IPS-18c (cell line): Measurements from ENCODE around the gene HDAC4.

Experiments used
- H3K4me3 ChIP-seq: 2 replicates; pipeline ENCODE4 v1.7.0; 2013; ENCODE audit warnings: low read depth, mild to moderate bottlenecking, low read length, moderate library complexity; ENCODE audit not compliant: insufficient read depth
- H3K9me3 ChIP-seq: one replicate; pipeline ENCODE4 v1.6.1; 2013; ENCODE audit warnings: mild to moderate bottlenecking, low read length, moderate library complexity; ENCODE audit not compliant: control insufficient read depth, insufficient read depth

Gene HDAC4

DNA sequence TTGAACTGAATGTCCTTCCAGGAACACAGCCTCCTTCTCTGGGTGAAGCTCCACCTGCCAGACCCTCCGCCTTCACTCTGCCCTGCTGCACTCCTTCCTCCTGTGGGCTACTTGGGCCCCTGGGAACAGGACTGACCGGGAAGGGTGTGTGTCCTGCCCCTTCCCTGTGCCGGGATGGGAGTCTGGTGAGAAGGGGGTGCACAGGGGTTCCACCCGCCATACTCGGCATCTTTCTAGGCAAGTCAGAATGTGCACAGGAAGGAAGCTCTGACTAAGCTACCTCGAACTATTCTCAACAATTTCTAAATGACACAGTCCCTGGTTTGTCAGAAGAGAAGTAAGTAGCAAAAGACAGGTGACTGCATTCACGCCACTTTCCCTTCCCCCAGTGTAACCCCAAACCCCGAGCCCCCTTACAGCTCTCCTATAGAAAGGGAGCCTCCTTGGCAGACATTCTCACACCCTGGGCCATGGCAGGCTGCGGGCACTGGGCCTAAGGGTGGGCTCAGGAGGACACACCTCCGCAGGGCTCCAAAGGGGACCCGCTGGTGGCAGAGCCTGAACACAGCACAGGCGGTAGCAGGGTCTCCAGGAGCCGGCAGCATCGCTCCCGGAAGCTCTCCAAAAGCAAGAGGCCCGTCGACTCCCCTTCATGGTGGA is 184.1 kb downstream of the HDAC4 start:
- H3K9me3 ChIP-seq: no peaks in the 10 kb centered on the region
- no peak overlapping the region for H3K4me3 ChIP-seq

DNA sequence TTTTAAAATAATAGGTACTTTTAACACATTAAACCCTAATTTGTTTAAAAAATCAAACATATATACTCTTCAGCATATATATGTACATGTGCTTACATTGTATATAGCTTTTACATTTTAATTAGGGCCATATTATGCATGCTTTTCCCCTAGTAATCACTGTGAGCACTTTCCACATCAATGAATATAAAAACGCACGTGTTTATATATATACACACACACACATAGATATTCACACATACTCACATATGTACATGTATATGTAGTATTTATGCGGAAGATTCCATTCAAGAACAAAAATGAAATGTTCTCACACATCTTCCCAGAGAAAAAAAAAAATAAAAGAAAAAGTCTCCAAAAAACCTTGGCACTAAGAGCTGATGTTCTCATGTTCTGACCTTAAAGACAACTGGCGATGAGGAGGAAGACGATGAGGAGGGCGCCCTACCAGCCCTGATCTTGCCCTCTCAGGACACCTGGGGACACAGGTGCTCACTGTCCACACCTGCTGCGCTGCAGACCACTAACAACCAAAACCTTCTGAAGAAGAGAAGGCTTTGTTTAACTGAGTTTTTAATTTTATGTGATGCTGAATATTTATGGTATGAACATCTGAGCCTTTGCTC is 184.7 kb downstream of the HDAC4 start:
- H3K4me3 ChIP-seq: no peak overlapping the region
- no peaks in the 10 kb centered on the region for H3K9me3 ChIP-seq

DNA sequence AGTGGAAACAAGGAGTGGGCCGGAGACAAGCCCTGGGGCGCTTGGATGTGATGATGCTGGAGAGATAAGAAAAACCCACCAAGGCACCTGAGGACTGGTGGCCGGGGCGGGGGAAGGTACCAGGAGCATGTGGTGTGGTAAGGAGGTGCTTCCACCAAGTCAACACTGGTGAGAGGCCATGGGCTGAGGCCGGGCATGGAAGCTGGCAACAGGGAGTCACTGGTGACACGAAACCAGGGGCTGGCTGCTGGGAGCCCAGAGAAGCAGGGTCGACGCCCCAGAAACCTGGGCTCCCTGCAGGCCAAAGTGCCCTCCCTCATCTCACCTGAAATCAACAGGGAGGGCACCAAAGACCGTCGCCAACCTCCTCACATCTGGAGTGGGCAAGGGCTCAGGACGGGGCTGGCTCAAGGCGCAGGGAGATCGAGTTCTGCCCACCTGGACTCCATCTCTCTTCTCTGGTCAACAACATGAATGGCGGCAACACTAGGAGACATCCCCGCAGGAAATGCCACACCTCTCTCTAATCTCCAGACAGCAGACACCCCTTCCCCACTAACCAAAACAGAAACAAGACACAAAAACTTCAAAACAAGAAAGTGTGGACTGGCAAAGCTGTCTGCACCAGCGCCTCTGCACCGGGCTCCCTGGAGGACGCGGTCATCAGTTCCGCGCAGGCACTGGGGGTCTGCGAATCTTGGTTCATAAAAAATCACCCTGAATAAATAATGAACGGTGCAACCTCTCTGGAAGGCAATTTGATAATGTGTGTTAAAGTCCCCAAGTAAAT is 185.5 kb downstream of the HDAC4 start:
- H3K4me3 ChIP-seq: no peak overlapping the region

DNA sequence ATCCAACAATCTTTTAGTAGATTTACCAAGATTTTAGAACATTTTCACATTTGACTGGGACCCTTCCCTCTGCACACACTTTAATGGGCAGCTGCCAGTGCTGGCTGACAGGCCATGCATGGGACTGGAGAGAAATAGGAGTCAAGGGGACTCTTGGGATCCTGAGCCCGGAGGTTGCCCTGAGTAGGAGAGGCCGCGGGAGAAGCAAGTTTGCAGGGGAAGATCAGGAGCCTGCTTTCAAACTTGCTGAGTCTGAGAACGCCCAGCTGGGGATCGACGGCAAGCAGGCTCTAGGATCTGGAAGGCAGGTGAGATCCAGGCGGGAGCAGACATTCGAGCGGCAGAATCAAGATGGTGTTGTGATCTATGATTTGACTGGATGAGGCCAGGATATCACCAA is 186.1 kb downstream of the HDAC4 start:
- Histone ChIP-seq H3K9me3 (no peaks in the 10 kb centered on the region), H3K4me3 (no peak overlapping the region)

More for the DNA sequence above, 185.5 kb downstream of the HDAC4 start:
- H3K9me3 ChIP-seq: no peaks in the 10 kb centered on the region

DNA sequence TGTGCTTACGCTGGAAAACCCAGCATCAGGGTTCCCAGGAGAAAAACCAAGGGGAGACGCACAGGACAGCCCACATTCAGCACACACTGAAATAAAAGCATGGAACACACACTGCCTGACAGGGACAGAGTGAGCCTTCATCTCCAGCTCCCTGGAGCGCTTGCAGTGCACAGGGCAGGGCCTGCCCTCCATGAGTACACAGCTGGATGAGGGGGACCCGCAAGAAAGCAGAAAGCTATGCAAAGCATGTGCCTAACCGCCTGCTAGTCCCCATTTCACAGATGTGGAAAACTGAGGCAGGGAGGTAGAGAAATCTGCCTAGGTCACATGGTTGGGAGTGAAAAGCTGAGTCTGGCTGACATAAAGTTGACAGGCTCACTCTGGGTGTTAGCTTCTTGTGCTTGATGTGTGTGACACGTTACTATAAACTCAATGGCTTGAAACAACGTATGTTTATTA is 187.1 kb downstream of the HDAC4 start:
- Histone ChIP-seq H3K4me3 (no peak overlapping the region), H3K9me3 (no peaks in the 10 kb centered on the region)

DNA sequence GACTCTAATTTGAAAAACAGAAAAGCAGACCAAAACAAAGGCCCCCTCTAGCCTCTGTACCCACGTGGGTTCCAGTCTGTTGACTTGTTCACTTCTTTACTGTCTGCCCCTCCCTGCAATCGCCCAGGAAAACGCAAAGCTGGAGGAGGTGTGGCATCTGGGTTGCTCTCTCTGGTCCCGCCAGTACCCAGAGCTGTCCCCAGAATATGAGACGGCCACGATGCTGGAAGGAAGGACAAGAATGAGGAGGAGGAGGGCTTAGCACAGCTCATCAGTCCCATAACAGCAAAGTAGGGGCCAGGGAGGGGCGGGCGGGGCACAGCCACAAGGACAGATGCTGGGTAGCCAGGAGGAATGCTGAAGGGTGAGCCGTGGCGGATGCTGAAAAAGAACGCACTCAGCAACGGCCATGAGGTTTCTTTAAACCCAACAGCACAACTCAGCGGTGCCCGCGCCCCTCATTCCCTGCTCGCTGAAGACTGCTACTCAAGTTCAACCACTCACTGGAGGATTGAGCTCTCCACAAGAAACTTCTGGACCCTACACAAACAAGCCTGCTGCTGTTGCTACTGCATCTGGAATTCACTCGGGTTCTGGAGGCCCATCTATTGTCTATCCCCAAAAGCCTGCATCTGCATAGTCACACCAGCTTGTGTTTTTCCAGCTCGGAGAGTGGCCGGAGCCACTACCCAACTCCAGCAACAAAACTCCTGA is 187.7 kb downstream of the HDAC4 start:
- no peak overlapping the region for H3K4me3 ChIP-seq
- no peaks in the 10 kb centered on the region for H3K9me3 ChIP-seq

DNA sequence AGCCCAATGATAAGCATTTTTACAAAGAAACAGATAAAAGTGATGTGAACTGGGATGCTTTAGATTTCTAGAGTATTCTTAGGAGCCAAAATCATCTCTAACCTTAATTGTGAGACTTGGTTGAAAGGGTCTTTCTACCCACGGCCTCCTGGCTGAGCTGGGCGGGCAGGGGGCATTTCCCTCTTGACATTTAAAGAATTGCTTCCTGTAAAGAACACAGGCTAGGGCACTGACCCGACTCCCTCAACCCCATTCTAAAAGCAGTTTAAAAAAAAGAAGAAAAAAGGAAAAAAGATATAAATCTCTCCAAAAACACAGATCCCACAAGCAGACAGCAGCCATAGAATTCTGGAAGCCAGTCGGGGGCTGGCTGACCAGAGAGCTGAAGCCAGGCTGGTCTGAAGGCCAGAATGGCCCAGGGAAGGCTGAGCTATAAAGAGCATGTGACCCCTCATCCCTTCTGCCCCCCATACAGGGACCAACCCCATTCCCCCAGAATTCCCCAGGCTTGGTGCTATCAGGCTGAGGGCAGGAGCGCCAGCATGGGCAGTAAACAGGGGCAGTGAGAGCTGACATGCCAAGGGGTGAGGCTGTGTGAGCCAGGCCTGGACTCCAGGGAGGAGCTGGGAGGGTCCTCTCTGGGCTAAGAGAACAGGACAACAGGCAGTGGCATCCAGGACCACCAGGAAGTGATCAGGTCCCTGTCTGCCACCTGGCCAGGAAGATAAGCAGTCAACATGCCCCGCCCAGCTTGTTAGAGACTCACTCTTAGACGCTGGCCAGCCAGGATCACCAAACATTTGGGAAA is 188.5 kb downstream of the HDAC4 start:
- no peak overlapping the region for H3K4me3 ChIP-seq
- H3K9me3 ChIP-seq: no peaks in the 10 kb centered on the region

DNA sequence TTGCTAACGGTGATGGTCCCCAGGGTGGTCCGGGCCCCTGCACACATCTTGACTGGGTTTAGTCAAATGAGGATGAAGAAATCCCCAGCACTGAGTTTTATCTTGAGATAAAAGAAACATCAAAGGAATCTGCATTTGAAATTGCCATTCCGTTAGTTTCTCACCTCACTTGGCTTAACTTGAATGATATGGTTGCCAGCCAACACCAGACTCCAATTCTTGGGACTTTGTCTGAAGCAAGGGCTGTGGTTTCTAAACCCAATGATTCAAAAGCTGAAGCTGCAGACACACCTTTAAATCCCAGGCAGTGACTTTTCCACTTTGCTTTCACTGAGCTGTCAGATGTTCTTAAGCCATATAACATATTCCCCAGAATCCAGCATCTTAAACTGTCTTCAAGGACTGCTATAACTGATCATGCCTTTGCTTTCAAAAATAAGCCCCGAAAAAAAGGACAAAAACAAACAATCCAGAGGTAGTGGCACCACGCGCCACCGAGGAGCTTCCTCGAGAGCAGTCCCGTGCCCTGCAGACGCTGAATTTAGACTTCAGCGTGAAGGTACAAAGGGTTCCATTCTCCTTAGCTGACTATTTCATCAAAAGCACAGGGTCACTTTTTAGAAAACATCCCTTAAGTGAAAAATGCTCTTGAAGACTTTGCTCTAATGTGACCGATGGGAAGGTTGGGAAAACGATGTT is 189.3 kb downstream of the HDAC4 start:
- Histone ChIP-seq H3K9me3 (no peaks in the 10 kb centered on the region), H3K4me3 (no peak overlapping the region)

DNA sequence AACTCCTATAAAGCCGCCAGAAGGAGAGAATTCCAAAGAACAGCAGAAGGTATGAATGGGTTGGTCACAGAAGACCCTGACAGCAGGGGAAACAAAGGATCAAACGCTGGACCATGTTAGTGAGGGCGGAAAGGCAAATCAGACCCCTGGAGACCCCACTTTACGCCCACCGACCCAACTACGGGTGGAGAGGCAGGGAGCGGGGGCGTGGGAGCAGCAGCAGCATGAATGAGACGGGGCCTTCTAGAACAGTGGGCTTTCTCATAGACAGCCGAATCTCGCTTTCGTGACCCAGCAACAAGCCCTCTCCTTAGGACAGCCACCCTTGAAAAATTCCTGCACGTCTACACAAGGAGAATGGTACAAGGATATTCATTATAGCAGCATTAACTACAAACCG is 191.0 kb downstream of the HDAC4 start:
- no peak overlapping the region for H3K4me3 ChIP-seq
- H3K9me3 ChIP-seq: no peaks in the 10 kb centered on the region

DNA sequence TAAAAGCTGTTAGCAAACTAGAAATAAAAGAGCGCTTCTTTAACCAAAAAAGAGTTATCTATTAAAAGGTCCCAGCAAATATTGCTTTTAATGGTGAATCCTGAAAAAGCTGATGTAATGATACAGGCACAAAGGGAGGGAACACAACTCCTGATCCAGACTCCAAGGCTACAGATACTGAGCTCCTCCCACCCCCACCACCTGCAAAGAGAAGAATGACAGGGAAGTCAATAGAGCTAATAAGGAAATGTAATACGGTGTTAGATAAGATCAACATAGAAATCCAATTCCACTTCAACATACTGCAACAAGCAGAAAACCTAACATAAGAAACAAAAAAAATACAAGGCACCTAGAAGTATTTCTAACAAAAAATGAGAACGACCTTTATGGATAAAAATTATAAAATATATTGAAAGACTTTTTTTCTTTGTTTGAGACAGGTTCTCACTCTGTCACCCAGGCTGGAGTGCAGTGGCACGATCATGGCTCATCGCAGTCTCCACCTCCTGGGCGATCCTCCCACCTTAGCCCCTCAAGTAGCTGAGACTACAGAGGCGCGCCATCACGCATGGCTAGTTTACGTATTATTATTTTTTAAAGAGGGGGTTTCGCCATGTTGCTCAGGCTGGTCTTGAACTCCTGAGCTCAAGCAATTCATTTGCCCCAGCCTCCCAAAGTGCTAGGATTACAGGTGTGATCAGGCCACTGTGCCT is 192.2 kb downstream of the HDAC4 start:
- no peak overlapping the region for H3K4me3 ChIP-seq
- no peaks in the 10 kb centered on the region for H3K9me3 ChIP-seq

DNA sequence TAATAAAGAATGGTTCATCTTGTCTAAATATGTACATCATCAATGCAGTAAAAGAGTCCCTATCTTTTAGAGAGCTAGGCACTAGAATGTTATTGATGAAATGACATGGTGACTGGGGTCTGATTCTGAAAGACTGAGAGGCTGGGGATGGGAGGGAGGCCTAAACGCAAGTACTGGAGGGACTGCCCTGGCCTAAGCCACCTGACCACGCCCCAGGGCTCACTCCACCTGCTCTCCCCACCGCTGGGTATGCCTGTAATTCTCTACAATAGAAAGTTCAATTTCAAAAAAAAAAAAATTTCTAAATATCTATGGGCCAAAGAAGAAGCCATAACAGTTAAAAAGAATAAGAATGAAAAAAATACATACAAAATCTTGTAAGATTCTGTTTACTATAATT is 194.0 kb downstream of the HDAC4 start:
- no peaks in the 10 kb centered on the region for H3K9me3 ChIP-seq
- H3K4me3 ChIP-seq: no peak overlapping the region

DNA sequence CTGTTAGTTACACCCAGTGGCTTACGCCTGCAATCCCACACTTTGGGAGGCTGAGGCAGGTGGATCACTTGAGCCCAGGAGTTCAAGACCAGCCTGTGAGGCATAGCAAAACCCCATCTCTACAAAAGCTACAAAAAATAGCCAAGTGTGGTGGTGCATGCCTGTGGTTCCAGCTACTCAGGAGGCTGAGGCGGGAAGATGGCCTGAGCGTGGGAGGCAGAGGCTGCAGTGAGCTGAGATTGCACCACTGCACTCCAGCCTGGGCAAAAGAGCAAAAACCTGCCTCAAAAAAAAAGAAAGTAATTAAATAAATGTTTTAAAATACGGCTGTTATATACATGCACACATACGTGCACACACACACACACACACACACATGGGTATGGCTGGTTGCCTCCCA is 194.8 kb downstream of the HDAC4 start:
- Histone ChIP-seq H3K9me3 (no peaks in the 10 kb centered on the region), H3K4me3 (no peak overlapping the region)

DNA sequence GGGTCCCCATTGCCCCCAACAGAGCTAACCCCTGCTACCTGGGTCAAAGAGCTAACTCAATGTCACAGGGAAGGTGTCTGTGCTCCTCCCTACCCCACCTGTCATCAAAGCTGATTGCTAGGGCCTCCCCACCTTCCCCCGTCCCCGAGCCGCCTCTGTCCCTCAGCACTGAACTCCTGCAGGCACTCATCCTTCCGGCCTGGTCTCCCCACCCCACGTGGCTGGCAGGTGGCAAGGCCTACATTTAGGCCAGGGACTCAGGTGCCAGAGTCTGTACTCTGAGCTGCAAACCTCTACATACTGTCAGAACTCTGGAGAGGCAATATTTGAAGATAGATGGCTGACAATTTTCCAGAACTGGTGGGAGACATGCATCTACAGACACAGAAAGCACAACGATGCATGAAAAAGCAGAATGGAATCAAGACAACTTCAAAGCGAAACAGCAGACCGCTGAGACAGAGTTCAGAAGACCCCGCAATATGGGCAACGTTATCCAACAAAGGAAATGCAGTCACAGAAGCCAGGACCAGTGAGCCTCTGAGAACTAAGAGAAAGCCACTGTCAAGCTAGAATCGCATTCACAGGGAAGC is 195.8 kb downstream of the HDAC4 start:
- Histone ChIP-seq H3K4me3 (no peak overlapping the region), H3K9me3 (no peaks in the 10 kb centered on the region)

DNA sequence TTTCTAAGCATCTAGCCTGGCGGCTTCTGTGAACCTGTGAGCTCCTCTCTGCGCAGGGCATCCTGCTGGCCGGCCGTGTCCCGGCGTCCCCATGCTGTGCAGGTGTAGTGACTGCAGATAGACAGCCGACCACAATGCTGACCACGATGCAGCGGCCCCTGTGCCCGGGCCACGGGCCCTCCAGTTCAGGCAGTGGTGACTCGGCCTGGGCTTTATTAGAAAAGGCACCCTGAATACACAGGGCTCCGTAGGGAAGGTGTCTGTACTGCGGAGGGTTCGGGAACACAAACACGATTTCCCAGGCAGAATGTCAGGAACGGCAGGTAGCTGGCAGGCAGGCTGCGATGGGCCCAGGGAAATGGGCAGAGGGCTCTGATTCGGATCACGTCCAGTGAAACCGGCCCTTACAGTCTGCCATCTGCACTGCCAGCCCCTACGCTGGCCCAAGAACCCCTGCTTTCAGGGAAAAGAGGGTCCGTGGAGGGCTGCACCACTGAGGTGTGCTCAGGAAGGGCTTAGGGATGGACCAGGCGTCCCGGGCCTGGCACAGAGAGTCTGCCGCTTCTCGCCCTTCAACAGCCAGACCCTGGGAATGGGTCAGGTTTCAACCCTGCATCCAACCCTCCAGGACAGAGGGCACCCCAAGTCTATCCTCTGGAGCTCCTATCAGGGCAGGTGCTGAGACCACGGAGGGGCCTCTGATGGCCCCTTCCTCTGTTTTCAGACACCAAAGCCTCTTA is 196.5 kb downstream of the HDAC4 start:
- H3K9me3 ChIP-seq: no peaks in the 10 kb centered on the region
- no peak overlapping the region for H3K4me3 ChIP-seq
